OCI-M1 (cell line): ENCODE data around the gene GTPBP6.
"Not testable (repeated sequence)": the region's sequence is repeated elsewhere in the genome, so short reads cannot be mapped to it uniquely, and the experiment has no call there.

Experiments used
- DNase-seq: peaks from one replicate; lab custom pipeline; 2025; lab: John Stamatoyannopoulos, UW

GTPBP6 gene

GRCh38 chrX:264006-264405 is 54.6 kb downstream of the GTPBP6 start:
- DNase-seq: not testable (repeated sequence)

- no peak for DNase-seq
Measured at GRCh38 chrX:262381-262909, 56.2 kb downstream of the GTPBP6 start.

GRCh38 chrX:261919-262352 is 56.7 kb downstream of the GTPBP6 start:
- no peak for DNase-seq

GRCh38 chrX:261167-261918 is 57.3 kb downstream of the GTPBP6 start:
- DNase-seq: no peak

GRCh38 chrX:259692-260355 is 58.8 kb downstream of the GTPBP6 start:
- DNase-seq: no peak

- DNase-seq: no peak
Measured at GRCh38 chrX:258291-259040, 60.1 kb downstream of the GTPBP6 start.

DNA sequence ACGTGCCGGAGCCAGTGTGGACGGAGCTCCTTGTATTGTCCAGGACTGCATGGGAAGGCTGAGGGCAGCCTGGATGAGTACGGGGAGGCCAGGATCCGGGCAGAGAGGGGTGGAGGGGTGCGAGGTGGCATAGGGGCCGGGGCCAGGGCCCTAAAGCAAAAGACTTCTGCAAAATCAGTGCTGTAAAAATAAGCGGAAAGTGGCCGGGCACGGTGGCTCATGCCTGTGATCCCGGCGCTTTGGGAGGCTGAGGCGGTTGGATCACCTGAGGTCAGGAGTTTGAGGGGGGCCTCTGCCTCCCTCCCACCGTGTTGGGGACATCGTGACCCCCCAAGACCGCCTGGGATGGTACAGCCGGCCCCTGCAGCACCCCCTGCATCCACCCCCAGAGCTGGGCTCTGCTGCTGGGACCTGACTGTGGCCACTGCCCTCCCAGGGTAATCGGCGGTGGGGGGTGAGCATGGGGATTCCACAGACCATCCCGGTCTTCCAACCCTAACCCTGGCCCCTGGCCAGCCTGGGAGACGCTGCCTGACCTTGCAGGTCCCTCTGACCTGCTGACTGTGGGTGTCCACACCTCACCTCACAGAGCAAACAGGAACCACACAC is 60.8 kb downstream of the GTPBP6 start:
- no peak for DNase-seq

DNA sequence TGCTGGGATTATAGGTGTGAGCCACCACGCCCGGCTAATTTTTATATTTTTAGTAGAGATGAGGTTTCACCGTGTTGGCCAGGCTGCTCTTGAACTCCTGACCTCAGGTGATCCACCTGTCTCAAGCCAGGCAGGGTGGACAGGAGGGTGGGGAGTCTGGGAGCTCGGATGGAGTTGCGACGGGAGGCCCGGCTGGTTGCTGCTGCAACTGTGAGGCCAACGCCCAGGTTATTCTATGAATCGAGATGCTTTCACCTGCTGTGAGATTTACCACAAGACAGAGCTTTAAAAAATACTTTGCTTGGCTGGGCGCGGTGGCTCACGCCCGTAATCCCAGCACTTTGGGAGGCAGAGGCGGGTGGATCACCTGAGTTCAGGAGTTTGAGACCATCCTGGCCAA is 61.5 kb downstream of the GTPBP6 start:
- not testable (repeated sequence) for DNase-seq

DNA sequence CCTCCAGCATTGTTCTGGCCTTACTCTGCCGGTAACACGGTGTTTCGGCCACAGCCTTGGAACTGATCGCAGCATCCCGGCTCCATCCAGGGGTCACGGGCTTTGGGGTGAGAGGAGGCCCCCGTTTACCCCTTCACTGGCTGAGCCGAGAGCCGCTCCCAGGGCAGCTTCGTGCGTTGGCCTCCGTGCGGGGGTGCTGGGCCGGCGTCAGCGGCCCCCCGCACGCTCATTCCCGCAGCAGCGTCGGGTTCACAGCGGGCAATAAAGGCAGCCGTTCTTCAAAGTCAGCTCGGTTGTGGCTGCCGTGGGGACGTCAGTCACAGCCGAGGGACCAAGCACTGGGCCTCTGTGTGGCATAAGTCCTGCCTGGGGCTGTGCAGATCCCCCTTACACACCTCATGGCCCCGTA is 62.7 kb downstream of the GTPBP6 start:
- no peak for DNase-seq
